Gastroesophageal sphincter (tissue), 4 donors: ENCODE data around the gene LASP1. TPM values are rescaled to one million over a fixed set of nuclear protein-coding genes. Genes with fewer than 3 reads are reported as not detected.
A peak's percentile ranks its signal among the peaks of the same experiment; 100 is the strongest.

Source experiments
- ATAC-seq: fragments of 150-250 bp; one replicate; pipeline ENCODE4 v1.9.1; 2016; ENCODE audit warnings: mild to moderate bottlenecking, moderate library complexity
- H3K27ac ChIP-seq, 4 donors: fragments of 200-600 bp; sonication (generic) in 3 of 4; 1 replicate in 3 of 4; 2 replicates in 1 of 4; pipeline ENCODE4 v1.5.1; 2016 to 2019
- H3K27me3 ChIP-seq: fragments of 200-600 bp; sonication (generic); one replicate; pipeline ENCODE4 v1.5.1; 2019
- H3K36me3 ChIP-seq, 2 donors: fragments of 200-600 bp; sonication (generic); one replicate each; pipeline ENCODE4 v1.5.1; 2019; ENCODE audit warnings: control low read depth in 1 of 2
- H3K4me1 ChIP-seq, 3 donors: fragments of 200-600 bp; sonication (generic); 1 replicate in 2 of 3; 2 replicates in 1 of 3; pipeline ENCODE4 v1.5.1; 2016 to 2019; ENCODE audit warnings: control low read depth in 2 of 3
- H3K4me3 ChIP-seq, 2 donors: fragments of 200-600 bp; sonication (generic); one replicate each; pipeline ENCODE4 v1.5.1; 2019; ENCODE audit warnings: mild to moderate bottlenecking in 1 of 2, moderate library complexity in 1 of 2
- H3K9me3 ChIP-seq, 3 donors: fragments of 200-600 bp; sonication (generic); one replicate each; pipeline ENCODE4 v1.5.1; 2017 to 2019; ENCODE audit warnings: control low read depth in 2 of 3
- CTCF ChIP-seq, 4 experiments: fragments of 200-600 bp in 2 of 4; fragments of 450-650 bp in 2 of 4; sonication (generic) in 1 of 4; IDR thresholded peaks; one replicate each; pipeline ENCODE4 v1.5.1; 2017 to 2019; ENCODE audit warnings: antibody characterized with exemption in 4 of 4, mild to moderate bottlenecking in 2 of 4, moderate library complexity in 2 of 4
- EP300 ChIP-seq: sonication (generic); formaldehyde crosslinking; IDR thresholded peaks from one replicate; pipeline ENCODE4 v1.6.1; 2017; ENCODE audit warnings: antibody characterized with exemption, mild to moderate bottlenecking
- POLR2A ChIP-seq, 2 donors: fragments of 450-650 bp; IDR thresholded peaks; one replicate each; pipeline ENCODE4 v1.6.1; 2017; ENCODE audit warnings: antibody characterized with exemption in 2 of 2, mild to moderate bottlenecking in 2 of 2, moderate library complexity in 1 of 2
- POLR2AphosphoS5 ChIP-seq: sonication (generic); formaldehyde crosslinking; IDR thresholded peaks from one replicate; pipeline ENCODE4 v1.6.1; 2017; ENCODE audit warnings: antibody characterized with exemption
- WGBS, 2 donors: methylation state at CpG; one replicate each; pipeline ENCODE4 v1.1.5; 2018; ENCODE audit warnings: low coverage in 1 of 2; 5-methylcytosine and 5-hydroxymethylcytosine counted together
- total RNA-seq, 4 donors: library from RNA; depleted of rRNA; stranded (reverse); fragments of >200 nt; gene quantifications; one replicate each; pipeline ENCODE4 v1.1.0, GENCODE V29; 2016

The LASP1 gene
- 10 to 100 TPM; 33.5 to 88.9 (median 73.6) TPM for total RNA-seq

- Histone ChIP-seq H3K27me3 (no peaks in the 10 kb centered on the region), H3K9me3 (no peaks in the 10 kb centered on the region), H3K4me1 (peaks cover 0 to 56% (median 36%) of the 10 kb centered on the region in 3 donors), H3K4me3 (peak within 1 kb of the TSS; percentile 84 to 97), H3K27ac (peak within 1 kb of the TSS; percentile 89 to 96 (median 94)), H3K36me3 (no peaks in the 10 kb centered on the region)
- peak; percentile 82 for ATAC-seq
- TF ChIP-seq POLR2A (IDR thresholded peaks at IDR 0.05), result peak; percentile 96 to 97
- peak in 1 of 4 experiments; percentile 14 for TF ChIP-seq CTCF (IDR thresholded peaks at IDR 0.05)
- no peak for TF ChIP-seq EP300
- peak; percentile 98 for TF ChIP-seq POLR2AphosphoS5
- 0 to 6% methylated on average over 4 to 6 of the region's 73 CpGs for WGBS, 2 donors
These were observed at the start of gene LASP1 for GRCh38 chr17:38869526-38870258. TSS of gene LASP1 (plus strand) at chr17:38870058. CDS start at chr17:38870190, 132 bp downstream.

- H3K9me3 ChIP-seq, result no peaks in the 10 kb centered on the region
- TF ChIP-seq POLR2AphosphoS5, result peak; percentile 96
- peak in 1 of 4 experiments; percentile 5 for TF ChIP-seq CTCF (IDR thresholded peaks at IDR 0.05)
- TF ChIP-seq POLR2A (IDR thresholded peaks at IDR 0.05), result peak; percentile 61 to 83
- TF ChIP-seq EP300, result no peak
- no peaks in the 10 kb centered on the region for H3K27me3 ChIP-seq
- peak within 1 kb of the TSS; percentile 93 to 97 for H3K4me3 ChIP-seq
- H3K36me3 ChIP-seq, result peaks cover 0 to 20% of the 10 kb centered on the region in 2 donors
- H3K4me1 ChIP-seq, result peaks cover 0 to 32% (median 10%) of the 10 kb centered on the region in 3 donors
- H3K27ac ChIP-seq, result peak within 1 kb of the TSS; percentile 96 to 98 (median 96)
- peak; percentile 94 for ATAC-seq
- WGBS, 2 donors, result 2% methylated on average over 13 to 15 of the region's 55 CpGs
These were observed 44.7 kb upstream of the LASP1 start, which contains the start of gene CWC25 for GRCh38 chr17:38824899-38825761. TSS of gene CWC25 (minus strand) at chr17:38825321. CDS start at chr17:38825183, 138 bp downstream.

GRCh38 chr17:38825762-38826247 lies 44.1 kb upstream of the LASP1 start:
- H3K27me3 ChIP-seq, result no peaks in the 10 kb centered on the region
- WGBS, 2 donors, result 77 to 88% methylated on average over 7 to 16 of the region's 17 CpGs
- no peaks in the 10 kb centered on the region for H3K9me3 ChIP-seq
- H3K27ac ChIP-seq, result peak overlapping the region; percentile 96 to 98 (median 96)
- H3K36me3 ChIP-seq, result peaks cover 0 to 13% of the 10 kb centered on the region in 2 donors
- peaks cover 0 to 32% (median 10%) of the 10 kb centered on the region in 3 donors for H3K4me1 ChIP-seq
- ATAC-seq, result no peak
- peak overlapping the region; percentile 93 to 97 for H3K4me3 ChIP-seq
- no peak for TF ChIP-seq POLR2AphosphoS5
- no peak for TF ChIP-seq CTCF (IDR thresholded peaks at IDR 0.05)
- no peak for TF ChIP-seq POLR2A (IDR thresholded peaks at IDR 0.05)
- TF ChIP-seq EP300, result no peak

GRCh38 chr17:38844261-38844757 lies 25.5 kb upstream of the LASP1 start:
- Histone ChIP-seq H3K27ac (no peak overlapping the region), H3K9me3 (no peaks in the 10 kb centered on the region), H3K4me3 (no peak overlapping the region), H3K27me3 (no peaks in the 10 kb centered on the region), H3K36me3 (peaks cover 0 to 29% of the 10 kb centered on the region in 2 donors), H3K4me1 (no peaks in the 10 kb centered on the region)
- 55 to 75% methylated on average over 10 to 13 of the region's 13 CpGs for WGBS, 2 donors
- no peak for ATAC-seq
- TF ChIP-seq POLR2AphosphoS5, result no peak
- TF ChIP-seq POLR2A (IDR thresholded peaks at IDR 0.05), result no peak
- TF ChIP-seq CTCF (IDR thresholded peaks at IDR 0.05), result no peak
- TF ChIP-seq EP300, result no peak
